Measurements from ENCODE around the gene MRPS26. TPM values are rescaled to one million over a fixed set of nuclear protein-coding genes. Genes with fewer than 3 reads are reported as not detected.

MRPS26 gene
- total and polyA plus RNA-seq, 2 of the 13 experiments (the other 11 are each of a cell fraction or from before 2014, with no cell fraction given) = 89.8 to 187 TPM

DNA sequence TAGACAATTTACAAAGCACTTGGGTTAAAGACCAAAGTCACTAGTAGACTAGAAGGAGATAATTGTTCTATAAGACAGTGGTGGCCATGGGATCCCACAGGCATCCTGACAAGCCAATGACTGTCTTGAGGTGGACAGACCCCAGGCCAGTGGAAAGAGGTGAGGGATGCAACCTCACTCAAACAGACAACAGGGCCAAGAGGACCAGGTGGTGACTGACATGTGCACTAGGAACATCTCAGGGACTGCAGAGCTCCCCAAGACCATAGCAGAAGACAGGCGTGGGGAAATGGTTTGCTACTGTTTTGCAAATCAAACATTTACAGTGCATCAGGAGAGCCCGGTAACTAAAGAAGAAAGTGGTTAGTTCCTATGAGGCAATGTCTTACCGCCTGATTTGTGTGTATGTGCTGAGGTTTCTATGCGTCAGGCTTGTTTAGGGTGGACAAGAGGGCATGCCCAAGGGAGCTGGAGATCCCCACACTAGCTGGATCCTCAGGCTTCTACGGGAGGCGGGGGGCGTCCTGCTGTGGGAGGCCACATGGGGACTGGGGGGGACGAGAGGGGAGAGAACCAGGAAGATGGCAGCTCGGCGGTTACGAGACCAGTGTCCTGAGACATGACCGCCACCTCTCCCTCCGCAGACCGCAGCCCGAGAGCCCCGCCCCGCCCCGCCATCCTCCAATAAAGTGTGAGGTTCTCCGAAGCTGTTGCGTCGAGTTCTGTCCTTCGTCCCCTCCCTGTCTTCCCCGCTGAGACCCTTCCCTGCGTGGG is 623 bp upstream of the MRPS26 start:
- peak overlapping the region; percentile 89 to 97 (median 95) for H3K4me3 ChIP-seq (replicated peaks in 1 of 3; ENCODE audit: insufficient read depth in 1 of 3, low read depth in 2 of 3, low read length in 3 of 3)
- H3K4me2 ChIP-seq (ENCODE audit: low read depth, low read length) = peak overlapping the region; percentile 99
- WGBS (ENCODE audit: low lambda C conversion rate) = 6% methylated on average over 12 of the region's 24 CpGs
- ATAC-seq = peak; percentile 77
- BruUV-seq (replicated peaks) = TSS peak; percentile 86
- intact Hi-C loops (cut with micrococcal nuclease; ENCODE audit: unreplicated experiment) (loop anchor here (10.0 kb wide), 1 partner anchor 130 kb away; no protein-coding TSS in a partner anchor), in situ Hi-C loops (cut with HindIII; ENCODE audit: extremely low pct_ligation_motif_present, low pct_unique_long_range_greater_than_20kb) (no loop called here)
- H3K9me3 ChIP-seq (ENCODE audit: low read length) = no peaks in the 10 kb centered on the region
- POLR2A ChIA-PET = interaction anchor here (0.6 to 2.4 kb wide), 20 partner anchors 9 to 392 kb away, joined by 3 to 10 read pairs (median 4); partner anchors contain the start of genes FASTKD5, IDH3B, NOP56 and PCED1A
- peak overlapping the region; percentile 89 for H3K9ac ChIP-seq (ENCODE audit: insufficient read depth, low read depth, low read length)
- FAIRE-seq = no peak
- DNase-seq (ENCODE audit: low spot score) = no peak
- peaks cover 18% of the 10 kb centered on the region for H3K79me2 ChIP-seq (ENCODE audit: insufficient read depth, low read length)
- H3K27me3 ChIP-seq (ENCODE audit: control insufficient read depth in 1 of 2, insufficient read depth in 2 of 2, low read length in 2 of 2) = no peaks in the 10 kb centered on the region; a peak in 1 of 5 replicates
- peaks cover 42% of the 10 kb centered on the region for H3K4me1 ChIP-seq (ENCODE audit: insufficient read depth, low read length)
- no peaks in the 10 kb centered on the region for H4K20me1 ChIP-seq (ENCODE audit: insufficient read depth, low read length)
- peaks cover 19 to 30% of the 10 kb centered on the region in 2 experiments for H3K36me3 ChIP-seq (replicated peaks in 1 of 2; ENCODE audit: control insufficient read depth in 1 of 2, insufficient read depth in 2 of 2, low read length in 2 of 2)
- CTCF ChIA-PET (ENCODE audit: low intra/inter-chr PET ratio, low total read pairs) = no interaction called here
- H2AFZ ChIP-seq (ENCODE audit: low read length) = peak overlapping the region; percentile 65
- peak overlapping the region; percentile 85 for H3K27ac ChIP-seq (ENCODE audit: extremely low read length, insufficient read depth, low read length)
- TF ChIP-seq ZNF263 (CRISPR knock-in tag; IDR thresholded peaks at IDR 0.05) (no peak; the same call in 1 of the 2 replicates), KLF9 (CRISPR knock-in tag; IDR thresholded peaks at IDR 0.05; ENCODE audit: low read depth) (no peak), ZNF567 (CRISPR knock-in tag; IDR thresholded peaks at IDR 0.05; ENCODE audit: borderline replicate concordance) (no peak; the same call in 1 of the 2 replicates), GATAD2A (CRISPR knock-in tag; IDR thresholded peaks at IDR 0.05) (peak; percentile 7; the same call in 1 of the 2 replicates), AGO1 (IDR thresholded peaks at IDR 0.05; ENCODE audit: low read depth, low read length, poor library complexity, severe bottlenecking) (no peak), MIER3 (CRISPR knock-in tag; IDR thresholded peaks at IDR 0.05; ENCODE audit: borderline replicate concordance) (0 out of 2 replicates have a peak, but pooled peaks have one; percentile 7), RFX5 (IDR thresholded peaks at IDR 0.05; ENCODE audit: low read depth, low read length) (no peak), KDM6A (CRISPR knock-in tag; IDR thresholded peaks at IDR 0.05; ENCODE audit: low read depth) (no peak), ZNF776 (CRISPR knock-in tag; IDR thresholded peaks at IDR 0.05) (no peak; the same call in 1 of the 2 replicates), ZFP90 (CRISPR knock-in tag; IDR thresholded peaks at IDR 0.05; ENCODE audit: borderline replicate concordance) (no peak), NFYC (CRISPR knock-in tag; IDR thresholded peaks at IDR 0.05) (peak; percentile 49; the same call in 1 of the 2 replicates), RAD21 (CRISPR knock-in tag; IDR thresholded peaks at IDR 0.05) (no peak), ZNF7 (CRISPR knock-in tag; IDR thresholded peaks at IDR 0.05) (0 out of 2 replicates have a peak, but pooled peaks have one; percentile 7), SRY (CRISPR knock-in tag; IDR thresholded peaks at IDR 0.05) (no peak), ZNF546 (CRISPR knock-in tag; conservative IDR thresholded peaks at IDR 0.05) (no peak), ELF1 (CRISPR knock-in tag; IDR thresholded peaks at IDR 0.05) (no peak), NAIF1 (CRISPR knock-in tag; IDR thresholded peaks at IDR 0.05; ENCODE audit: borderline replicate concordance) (0 out of 2 replicates have a peak, but pooled peaks have one; percentile 78), ZSCAN9 (CRISPR knock-in tag; IDR thresholded peaks at IDR 0.05; ENCODE audit: borderline replicate concordance) (no peak), BCL6 (CRISPR knock-in tag; IDR thresholded peaks at IDR 0.05) (no peak)
- TF ChIP-seq, protein P1, sequence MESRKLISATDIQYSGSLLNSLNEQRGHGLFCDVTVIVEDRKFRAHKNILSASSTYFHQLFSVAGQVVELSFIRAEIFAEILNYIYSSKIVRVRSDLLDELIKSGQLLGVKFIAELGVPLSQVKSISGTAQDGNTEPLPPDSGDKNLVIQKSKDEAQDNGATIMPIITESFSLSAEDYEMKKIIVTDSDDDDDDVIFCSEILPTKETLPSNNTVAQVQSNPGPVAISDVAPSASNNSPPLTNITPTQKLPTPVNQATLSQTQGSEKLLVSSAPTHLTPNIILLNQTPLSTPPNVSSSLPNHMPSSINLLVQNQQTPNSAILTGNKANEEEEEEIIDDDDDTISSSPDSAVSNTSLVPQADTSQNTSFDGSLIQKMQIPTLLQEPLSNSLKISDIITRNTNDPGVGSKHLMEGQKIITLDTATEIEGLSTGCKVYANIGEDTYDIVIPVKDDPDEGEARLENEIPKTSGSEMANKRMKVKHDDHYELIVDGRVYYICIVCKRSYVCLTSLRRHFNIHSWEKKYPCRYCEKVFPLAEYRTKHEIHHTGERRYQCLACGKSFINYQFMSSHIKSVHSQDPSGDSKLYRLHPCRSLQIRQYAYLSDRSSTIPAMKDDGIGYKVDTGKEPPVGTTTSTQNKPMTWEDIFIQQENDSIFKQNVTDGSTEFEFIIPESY (CRISPR knock-in tag; IDR thresholded peaks at IDR 0.05) = no peak
- TF ChIP-seq, protein P2, sequence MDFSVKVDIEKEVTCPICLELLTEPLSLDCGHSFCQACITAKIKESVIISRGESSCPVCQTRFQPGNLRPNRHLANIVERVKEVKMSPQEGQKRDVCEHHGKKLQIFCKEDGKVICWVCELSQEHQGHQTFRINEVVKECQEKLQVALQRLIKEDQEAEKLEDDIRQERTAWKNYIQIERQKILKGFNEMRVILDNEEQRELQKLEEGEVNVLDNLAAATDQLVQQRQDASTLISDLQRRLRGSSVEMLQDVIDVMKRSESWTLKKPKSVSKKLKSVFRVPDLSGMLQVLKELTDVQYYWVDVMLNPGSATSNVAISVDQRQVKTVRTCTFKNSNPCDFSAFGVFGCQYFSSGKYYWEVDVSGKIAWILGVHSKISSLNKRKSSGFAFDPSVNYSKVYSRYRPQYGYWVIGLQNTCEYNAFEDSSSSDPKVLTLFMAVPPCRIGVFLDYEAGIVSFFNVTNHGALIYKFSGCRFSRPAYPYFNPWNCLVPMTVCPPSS (IDR thresholded peaks at IDR 0.05) = no peak
- TF ChIP-seq, protein P3, sequence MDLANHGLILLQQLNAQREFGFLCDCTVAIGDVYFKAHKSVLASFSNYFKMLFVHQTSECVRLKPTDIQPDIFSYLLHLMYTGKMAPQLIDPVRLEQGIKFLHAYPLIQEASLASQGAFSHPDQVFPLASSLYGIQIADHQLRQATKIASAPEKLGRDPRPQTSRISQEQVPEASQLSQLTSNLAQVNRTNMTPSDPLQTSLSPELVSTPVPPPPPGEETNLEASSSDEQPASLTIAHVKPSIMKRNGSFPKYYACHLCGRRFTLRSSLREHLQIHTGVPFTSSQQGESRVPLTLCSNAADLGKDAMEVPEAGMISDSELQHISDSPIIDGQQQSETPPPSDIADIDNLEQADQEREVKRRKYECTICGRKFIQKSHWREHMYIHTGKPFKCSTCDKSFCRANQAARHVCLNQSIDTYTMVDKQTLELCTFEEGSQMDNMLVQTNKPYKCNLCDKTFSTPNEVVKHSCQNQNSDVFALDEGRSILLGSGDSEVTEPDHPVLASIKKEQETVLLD (CRISPR knock-in tag; IDR thresholded peaks at IDR 0.05; ENCODE audit: low read depth) = no peak
